HG03432 (cell line): ENCODE data around the gene MRPL42.
"Not testable (repeated sequence)": the region's sequence is repeated elsewhere in the genome, so short reads cannot be mapped to it uniquely, and the experiment has no call there.

ENCODE experiments used
- ATAC-seq: cut with Tn5 transposase; IDR thresholded peaks from one replicate; pipeline ENCODE4 v1.9.1; 2021; ENCODE audit warnings: mild to moderate bottlenecking, moderate library complexity; ENCODE audit not compliant: unreplicated experiment

Gene MRPL42

DNA sequence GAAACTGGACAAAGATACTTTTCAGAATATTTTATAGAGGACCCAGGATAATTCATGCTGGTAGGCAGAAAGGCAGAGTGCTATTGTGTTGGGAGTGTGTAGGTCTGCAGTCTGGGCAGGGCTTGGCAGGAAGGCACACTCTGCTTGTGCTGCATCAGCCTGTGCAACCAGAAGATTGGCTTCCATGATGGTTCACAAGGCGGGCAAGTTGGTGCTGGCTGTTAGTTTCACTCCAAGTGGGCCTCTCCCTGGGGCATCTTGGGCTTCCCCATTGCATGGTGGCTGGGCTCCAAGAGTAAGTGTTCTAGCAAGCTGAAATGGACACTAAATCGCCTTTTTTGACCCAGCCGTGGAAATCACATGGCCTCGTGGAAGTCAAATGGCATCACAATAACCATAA, 23.7 kb upstream of the MRPL42 start:
- ATAC-seq, result no peak

DNA sequence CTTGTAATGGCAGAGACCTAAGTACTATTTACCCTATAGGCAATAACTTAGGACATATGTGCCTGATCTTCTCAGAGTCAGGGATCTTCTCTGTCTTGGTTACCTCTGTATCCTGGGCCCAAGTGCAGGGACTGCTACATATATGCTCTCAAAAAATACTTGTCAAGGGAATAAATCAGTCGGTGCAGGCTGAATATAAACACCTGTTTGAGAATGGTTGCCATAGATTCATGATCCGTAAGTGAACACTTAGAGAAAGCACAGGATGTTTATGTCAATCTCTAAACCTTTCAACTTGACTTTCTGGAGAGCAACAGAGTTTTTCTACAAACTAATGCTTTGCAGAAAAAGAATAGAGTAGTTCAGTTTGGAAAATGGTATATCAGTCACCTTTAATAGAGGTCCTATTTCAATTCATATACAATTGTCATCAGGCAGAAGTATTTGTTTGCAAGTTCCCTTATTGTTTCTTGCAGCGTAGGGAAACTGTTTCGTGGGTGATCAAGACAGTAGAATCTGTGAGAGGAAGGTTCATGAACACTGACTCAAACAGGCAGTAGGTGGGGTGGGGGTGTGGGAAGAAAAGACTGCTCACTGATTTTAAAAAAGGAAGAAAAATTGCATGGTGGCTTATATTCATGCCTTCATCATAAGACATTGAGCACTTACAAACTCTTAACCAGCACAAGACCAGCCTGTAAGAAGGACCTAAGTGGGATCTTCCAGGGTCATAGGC, 19.6 kb upstream of the MRPL42 start:
- no peak for ATAC-seq

DNA sequence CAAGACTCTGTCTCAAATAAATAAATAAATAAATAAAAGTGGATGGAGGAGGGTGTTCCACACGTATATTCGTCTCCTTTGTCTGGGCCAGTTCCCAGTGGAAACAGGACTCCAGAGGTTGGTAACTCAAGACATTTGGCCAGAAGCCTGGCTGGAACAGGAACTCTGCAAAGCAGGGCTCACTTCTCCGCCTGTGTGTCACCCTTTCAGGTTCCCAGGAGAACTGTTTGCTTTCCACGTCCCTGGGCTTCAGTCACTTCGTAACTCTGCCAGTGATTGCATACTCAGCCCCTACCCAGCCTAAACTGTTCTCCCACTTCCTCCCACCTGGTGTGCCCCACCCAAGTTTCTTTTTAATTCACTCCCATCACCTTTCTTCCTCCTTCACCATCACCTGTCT, 18.5 kb upstream of the MRPL42 start:
- ATAC-seq, result peak; percentile 23

DNA sequence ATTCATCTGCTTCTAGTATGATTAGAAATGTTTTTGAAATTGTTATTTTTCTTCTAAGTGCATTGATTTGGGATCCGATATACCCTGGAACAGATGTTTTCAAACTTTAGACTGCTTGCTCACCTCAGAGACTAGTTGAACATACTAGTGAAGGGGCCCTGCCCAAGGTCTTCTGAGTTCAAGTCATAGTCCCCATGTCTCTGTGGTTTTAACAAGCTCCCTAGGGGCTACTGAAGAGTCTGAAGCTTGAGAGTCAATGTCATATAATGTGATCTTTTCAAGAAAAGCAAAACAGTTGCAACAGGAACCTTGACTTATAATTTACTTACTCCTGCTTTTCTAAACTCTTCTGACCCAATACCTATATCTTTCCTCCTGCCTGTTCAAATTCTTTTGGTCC, 18.0 kb upstream of the MRPL42 start:
- ATAC-seq, result peak; percentile 97

DNA sequence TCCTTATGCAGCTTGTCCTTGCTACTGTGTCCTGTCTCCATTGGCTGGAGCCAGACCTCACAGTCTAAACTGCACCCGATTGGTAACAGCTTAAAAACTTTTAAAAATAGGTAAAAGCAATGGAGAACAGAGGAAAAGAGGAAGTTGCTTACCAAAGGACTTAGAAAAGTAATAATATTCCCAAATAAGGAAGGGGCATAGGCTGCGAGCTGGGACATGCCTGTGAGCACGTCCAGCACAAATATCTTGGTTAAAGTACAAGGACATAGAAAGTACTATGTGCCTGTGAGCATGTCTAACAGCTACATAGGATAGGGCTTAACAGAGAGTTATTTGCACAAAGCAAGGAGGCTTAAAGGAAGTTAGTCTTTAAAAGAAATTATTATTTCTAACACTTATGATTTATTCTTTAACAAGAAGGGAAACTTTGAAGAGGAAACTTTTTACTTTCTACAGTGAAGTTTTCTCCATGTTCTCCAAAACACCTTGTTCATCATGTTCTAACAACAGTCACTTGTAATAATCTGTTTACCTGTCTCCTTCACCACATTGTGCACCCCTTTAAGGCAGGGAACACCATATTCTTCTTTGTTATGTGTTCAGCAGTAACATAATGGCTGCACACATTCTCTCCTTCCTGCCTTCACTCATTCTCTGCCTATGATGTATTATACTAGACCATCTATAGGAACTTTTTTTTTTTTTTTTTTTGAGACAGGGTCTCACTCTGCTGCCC, 15.7 kb upstream of the MRPL42 start:
- ATAC-seq, result no peak

DNA sequence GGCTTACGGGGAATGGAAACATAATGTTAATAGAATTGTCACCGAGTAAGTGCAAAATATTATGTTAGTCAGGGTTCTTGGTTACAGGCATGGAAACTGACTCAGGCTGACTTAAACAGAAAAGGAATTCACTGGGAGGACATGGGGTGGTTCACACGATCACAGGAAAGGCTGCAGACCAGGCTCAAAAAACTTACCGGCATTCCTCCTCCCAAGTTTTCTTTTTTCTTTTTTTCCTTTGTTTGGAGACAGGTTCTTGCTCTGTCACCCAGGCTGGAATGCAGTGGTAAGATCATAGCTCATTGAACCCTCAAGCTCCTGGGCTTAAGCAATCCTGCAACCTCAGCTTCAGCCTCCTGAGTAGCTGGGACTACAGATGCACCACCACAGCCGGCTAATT, 13.7 kb upstream of the MRPL42 start:
- no peak for ATAC-seq

DNA sequence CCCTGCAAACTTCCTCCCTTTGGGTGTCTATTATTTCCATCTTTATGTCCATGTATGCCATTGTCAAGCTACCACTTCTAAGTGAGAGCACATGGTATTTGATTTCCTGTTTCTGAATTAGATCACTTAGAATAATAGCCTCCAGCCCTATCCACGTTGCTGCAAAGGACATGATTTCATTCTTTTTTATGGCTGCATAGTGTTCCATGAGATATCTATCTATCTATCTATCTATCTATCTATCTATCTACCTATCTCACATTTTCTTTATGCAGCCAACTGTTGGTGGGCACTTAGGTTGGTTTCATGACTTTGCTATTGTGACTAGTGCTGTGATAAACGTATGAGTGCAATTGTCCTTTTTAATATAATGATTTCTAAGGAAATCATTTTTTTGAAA, 11.2 kb upstream of the MRPL42 start:
- ATAC-seq, result no peak

DNA sequence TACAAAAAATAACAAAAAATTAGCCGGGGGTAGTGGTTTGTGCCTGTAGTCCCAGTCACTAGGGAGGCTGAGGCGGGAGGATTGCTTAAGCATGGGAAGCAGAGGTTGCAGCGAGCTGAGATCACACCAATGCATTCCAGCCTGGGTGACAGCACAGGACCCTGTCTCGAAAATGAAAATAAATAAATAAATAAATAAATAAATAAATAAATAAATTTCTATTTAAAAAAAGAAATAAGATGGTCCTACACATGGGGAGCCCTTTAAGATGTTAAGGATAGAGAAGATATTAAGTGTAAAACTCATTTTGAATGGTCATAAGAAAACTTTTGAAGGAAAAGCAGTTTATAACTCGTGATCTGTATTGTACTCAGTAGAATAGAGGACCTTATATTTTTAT, 8.2 kb upstream of the MRPL42 start:
- ATAC-seq, result no peak

DNA sequence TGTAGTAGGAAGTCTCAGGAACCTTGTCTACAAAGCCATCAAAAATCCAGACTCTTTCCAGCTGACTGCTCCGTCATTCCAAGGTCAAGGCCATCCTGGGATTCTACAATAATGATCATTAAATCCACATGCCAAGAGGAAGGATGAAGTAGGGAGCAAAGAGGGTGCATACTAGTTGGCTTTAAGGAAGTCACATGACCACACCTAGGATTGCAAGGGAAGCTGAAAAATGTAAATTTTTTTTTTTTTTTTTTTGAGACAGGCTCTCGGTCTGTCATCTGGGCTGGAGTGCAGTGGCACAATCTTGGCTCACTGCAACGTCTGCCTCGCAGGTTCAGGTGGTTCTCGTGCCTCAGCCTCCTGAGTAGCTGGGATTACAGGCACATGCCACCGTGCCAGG, 7.3 kb upstream of the MRPL42 start:
- no peak for ATAC-seq

DNA sequence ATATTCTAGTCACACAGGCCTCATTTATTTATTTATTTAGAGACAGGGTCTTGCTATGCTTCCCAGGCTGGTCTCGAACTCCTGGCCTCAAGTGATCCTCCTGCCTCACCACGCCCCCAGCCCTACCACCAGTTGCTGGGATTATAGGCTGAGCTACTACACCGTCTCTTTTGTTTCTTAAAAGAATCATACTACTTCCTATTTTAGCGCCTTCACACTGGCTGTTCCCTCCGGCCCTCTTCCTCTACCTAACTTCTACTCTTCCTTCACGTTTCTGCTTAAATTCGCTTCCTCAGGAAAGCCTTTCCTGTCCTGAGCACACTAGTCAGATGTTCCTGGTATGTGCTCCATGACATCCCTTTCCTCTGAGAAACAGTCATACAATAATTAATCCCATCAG, 6.4 kb upstream of the MRPL42 start:
- ATAC-seq, result no peak

DNA sequence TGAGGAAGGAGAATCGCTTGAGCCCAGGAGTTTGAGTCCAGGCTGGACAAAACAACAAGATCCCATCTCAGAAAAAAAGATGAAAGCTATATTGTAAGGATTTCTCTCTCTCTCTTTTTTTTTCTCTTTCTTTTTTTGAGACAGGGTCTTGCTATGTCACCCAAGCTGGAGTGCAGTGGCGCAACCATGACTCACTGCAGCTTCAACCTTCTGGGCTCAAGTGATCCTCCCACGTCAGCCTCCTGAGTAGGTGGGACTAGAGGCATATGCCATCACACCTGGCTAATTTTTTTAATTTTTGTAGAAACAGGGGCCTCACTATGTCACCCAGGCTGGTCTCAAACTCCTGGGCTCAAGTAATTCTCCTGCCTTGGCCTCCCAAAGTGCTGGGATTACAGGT, 5.8 kb upstream of the MRPL42 start:
- no peak for ATAC-seq

DNA sequence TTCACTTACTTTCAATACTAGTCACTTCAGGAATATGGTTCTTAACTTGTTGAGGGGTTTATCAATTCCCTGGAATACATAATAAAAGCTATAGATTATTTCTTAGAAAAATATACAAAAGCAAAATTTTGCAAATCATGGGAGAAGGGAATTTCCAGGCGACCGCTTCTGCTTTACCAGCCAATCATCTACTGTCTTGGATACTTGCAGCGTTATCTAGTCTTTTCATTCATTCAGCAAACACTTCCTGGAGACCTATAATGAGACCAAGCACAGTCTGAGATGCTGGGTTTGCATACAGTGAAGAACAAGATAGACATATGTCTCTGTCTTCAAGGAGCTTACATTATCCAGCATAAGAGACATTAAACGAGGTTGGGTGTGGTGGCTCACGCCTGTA, 1.5 kb upstream of the MRPL42 start:
- no peak for ATAC-seq

DNA sequence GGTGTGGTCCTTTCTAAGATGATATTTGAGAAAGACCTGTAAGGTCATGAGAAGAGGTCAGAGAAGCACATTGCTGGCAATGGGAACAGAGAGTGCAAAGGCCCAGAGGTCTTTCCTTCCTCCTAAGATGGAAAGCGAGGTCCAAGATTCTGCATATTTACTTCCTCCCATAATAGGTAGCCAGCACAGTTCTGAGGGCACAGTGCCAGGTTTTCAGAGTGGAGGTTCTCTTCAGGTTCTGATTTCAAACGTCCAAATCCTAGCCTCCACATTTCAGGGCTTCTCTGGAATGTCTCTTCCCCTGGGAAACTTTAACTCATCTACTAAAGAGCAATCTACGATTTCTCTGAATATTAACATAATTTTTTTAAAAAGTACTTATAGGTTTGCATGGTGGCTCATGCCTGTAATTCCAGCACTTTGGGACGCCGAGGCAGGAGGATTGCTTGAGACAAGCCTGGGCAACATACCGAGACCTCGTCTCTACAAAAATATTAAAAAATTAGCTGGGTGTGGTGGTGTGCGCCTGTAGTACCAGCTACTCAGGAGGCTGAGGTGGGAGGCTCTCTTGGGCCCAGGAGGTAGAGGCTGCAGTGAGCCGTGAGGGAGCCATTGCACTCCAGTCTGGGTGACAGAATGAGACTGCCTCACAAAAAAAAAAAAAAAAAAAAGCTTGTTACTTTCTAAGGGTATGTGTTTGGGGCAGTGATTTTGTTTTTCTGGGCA, 526 bp upstream of the MRPL42 start:
- no peak for ATAC-seq

DNA sequence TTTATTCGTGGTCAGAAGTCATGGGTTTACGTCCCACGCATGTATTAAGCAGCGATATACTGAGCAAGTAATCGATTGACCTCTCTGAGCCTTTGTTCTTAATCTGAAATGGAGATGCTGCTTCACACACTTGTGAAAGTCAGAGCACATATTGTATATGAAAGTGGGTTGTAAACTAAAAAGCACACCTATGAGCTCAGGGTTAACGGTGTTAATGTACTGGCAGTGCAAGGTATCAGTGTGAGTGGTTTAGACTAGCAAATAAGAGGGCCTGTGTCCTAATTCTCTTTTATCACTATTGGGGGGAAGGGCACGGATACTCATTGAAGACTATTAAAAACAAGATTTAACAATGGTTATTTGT, 676 bp downstream of the MRPL42 start:
- peak; percentile 20 for ATAC-seq

DNA sequence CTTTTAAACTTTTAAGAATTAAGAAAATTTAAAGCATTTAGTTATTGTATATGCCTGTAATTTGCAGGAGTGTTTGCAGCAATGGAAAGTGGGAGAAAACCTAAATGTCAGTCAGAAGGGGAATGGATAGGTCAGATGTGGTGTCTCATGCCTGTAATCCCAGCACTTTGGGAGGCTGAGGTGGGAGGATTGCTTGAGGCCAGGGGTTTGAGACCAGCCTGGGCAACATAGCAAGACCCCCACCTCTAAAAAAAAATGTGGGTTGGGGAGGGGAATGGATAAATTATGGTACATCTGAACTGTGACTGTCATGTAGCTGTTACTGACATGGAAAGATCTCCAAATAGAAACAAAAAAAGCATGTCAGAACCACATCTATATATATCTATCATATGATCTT, 2.1 kb downstream of the MRPL42 start:
- no peak for ATAC-seq

DNA sequence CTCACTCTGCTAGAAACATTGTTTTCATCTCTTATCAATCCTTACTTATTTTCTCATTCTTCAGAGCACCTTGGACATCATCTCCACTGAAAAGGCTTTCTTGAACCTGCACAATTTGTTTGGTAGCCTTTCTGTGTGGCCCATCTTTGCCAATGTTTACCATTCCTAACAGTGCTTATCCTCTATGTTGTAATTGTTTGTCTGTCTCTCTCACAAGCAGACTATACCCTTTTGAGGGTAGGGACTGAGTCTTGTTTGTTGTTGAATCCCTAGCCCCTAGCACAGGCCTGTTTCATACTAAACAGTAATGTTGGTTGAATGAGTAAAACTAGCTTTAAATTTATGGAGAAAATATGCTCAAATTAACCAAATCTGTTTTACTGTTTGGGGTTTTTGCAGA, 9.2 kb downstream of the MRPL42 start:
- no peak for ATAC-seq

DNA sequence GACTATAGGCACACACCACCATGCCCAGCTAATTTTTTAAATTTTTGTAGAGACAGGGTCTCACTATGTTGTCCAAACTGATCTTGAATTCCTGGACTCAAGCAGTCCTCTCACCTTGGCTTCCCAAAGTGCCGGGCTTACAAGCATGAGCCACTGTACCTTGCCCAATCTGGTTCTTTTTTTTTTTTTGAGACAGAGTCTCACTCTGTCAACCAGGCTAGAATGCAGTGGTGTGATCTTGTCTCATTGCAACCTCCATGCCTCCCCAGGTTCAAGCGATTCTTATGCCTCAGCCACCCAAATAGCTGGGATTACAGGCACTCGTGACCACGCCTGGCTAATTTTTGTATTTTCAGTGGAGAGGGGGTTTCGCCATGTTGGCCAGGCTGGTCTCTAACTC, 15.4 kb downstream of the MRPL42 start:
- no peak for ATAC-seq

DNA sequence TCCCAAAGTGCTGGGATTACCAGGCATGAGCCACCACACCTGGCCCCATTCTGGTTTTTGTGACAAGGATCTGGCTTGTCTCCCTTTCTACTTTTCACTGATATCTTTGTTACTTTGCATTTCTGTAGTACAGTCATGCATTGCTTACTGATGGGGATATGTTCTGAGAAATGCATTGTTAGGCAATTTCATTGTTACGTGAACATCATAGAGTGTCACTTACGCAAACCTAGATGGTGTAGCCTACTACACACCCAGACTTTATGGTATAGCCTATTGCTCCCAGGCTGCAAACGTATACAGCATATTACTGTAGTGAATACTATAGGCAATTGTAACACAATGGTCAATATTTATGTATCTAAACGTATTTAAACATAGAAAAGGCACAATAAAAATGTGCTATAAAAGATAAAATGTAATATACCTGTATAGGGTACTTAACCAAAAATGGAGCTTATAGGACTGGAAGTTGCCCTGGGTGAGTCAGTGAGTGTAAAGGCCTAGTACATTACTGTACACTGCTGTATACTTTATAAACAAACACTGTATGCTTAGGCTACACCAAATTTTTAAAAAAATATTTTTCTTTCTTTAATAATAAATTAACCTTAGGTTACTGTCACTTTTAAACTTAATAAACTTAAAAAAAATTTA, 16.0 kb downstream of the MRPL42 start:
- ATAC-seq, result no peak

DNA sequence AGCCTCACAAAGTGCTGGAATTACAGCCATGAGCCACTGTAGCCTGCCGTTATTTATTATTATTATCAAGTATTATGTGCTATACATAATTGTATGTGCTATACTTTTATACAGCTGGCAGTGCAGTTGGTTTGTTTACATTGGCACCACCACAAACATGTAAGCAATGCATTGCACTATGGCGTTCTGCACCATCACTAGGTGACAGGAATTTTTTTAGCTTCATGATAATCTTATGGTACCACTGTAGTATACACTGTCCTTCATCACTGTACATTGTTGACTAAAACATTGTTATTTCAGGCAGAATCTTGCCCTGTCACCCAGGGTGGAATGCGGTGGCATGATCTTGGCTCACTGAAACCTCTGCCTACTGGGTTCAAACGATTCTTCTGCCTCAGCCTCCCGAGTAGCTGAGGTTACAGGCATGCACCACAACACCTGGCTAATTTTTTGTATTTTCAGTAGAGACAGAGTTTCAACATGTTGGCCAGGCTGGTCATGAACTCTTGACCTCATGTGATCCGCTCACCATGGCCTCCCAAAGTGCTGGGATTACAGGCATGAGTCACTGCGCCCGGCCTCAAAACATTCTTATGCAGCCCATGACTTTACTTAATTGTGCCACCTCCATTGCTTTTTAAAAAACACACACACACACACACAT, 17.1 kb downstream of the MRPL42 start:
- ATAC-seq, result no peak

DNA sequence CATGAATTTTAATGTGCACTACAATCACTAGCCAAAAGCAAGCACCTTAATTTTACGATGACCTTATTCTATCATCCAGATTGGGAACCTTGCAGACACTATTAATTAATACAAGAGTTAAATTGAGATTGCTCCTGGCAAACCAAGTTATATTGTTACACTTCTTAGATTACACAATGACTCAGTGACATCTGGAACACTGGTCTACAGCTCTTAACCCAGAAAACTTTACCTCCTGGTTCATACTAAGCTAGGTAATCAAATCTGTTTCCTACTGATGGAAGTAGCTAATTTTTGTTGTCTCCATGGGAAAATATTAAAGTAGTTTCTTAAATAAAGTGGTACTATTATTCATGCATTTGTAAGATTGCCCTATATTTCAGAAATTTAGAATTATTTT, 25.5 kb downstream of the MRPL42 start:
- ATAC-seq, result not testable (repeated sequence)

DNA sequence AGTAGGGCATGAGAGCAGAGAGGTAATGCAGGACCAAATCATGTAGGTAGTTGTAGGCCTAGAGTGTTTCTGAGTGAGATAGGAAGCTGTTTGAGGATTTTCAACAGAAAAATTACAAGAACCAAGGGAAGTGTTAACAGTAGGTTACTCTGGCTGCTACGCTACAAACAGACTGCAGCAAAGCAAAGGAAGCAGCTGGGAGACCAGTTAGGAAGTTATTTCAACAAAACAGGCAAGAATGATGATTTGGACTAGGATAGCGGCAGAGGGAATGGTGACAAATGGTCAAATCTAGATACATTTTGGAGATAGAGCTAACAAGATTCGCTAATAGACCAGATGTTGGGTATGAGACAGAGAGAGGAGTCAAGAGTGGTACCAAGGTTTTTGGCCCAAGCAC, 26.8 kb downstream of the MRPL42 start:
- ATAC-seq, result no peak
